Mesenchymal stem cell (in vitro differentiated cells and primary cell): Measurements from ENCODE around the gene FCER1G.

Experiments used
- DNase-seq: peaks from one replicate; pipeline ENCODE4 v3.0.0-alpha.2; 2013
- H2AFZ ChIP-seq: one replicate; pipeline ENCODE4 v1.6.1; 2013; ENCODE audit warnings: low read depth, mild to moderate bottlenecking, control low read depth, inconsistent platforms, low read length, moderate library complexity
- H2AK5ac ChIP-seq: 2 replicates; pipeline ENCODE4 v1.6.1; 2013; ENCODE audit warnings: low read length, moderate library complexity, mild to moderate bottlenecking, inconsistent platforms; ENCODE audit not compliant: severe bottlenecking
- H2BK120ac ChIP-seq: one replicate; pipeline ENCODE4 v1.6.1; 2013; ENCODE audit warnings: low read depth, mild to moderate bottlenecking, inconsistent platforms, low read length, moderate library complexity
- H2BK12ac ChIP-seq, 2 experiments: one replicate each; pipeline ENCODE4 v1.6.1; 2013; ENCODE audit warnings: inconsistent platforms in 2 of 2, low read length in 2 of 2, mild to moderate bottlenecking in 2 of 2, moderate library complexity in 2 of 2, control low read depth in 1 of 2
- H2BK15ac ChIP-seq: one replicate; pipeline ENCODE4 v1.6.1; 2013; ENCODE audit warnings: mild to moderate bottlenecking, low read depth, inconsistent platforms; ENCODE audit not compliant: poor library complexity, severe bottlenecking
- H2BK5ac ChIP-seq: 2 replicates; pipeline ENCODE4 v1.6.1; 2013; ENCODE audit warnings: low read depth, mild to moderate bottlenecking, low read length, control low read depth, inconsistent platforms; ENCODE audit not compliant: poor library complexity, severe bottlenecking
- H3K14ac ChIP-seq, 2 experiments: one replicate each; pipeline ENCODE4 v1.6.1; 2013; ENCODE audit warnings: inconsistent platforms in 2 of 2, low read length in 2 of 2, control low read depth in 1 of 2, mild to moderate bottlenecking in 1 of 2, moderate library complexity in 1 of 2
- H3K18ac ChIP-seq, 2 experiments: one replicate each; pipeline ENCODE4 v1.6.1; 2013; ENCODE audit warnings: inconsistent platforms in 2 of 2, low read length in 2 of 2, control low read depth in 1 of 2, low read depth in 1 of 2, mild to moderate bottlenecking in 1 of 2
- H3K23ac ChIP-seq, 2 experiments: one replicate each; pipeline ENCODE4 v1.6.1; 2013; ENCODE audit warnings: inconsistent platforms in 2 of 2, low read length in 2 of 2, mild to moderate bottlenecking in 2 of 2, moderate library complexity in 2 of 2, control low read depth in 1 of 2
- H3K27ac ChIP-seq: 2 replicates; pipeline ENCODE4 v1.5.1; 2013; ENCODE audit warnings: mild to moderate bottlenecking, moderate library complexity, low read length, control low read depth, inconsistent platforms; ENCODE audit not compliant: poor library complexity, severe bottlenecking
- H3K27me3 ChIP-seq, 2 experiments: 2 replicates each; pipeline versions ENCODE4 v1.6.1 to v1.7.0; 2013; ENCODE audit warnings: low read length in 2 of 2, mild to moderate bottlenecking in 2 of 2, moderate library complexity in 2 of 2, control low read depth in 1 of 2, inconsistent platforms in 1 of 2; ENCODE audit not compliant: control insufficient read depth in 1 of 2, insufficient read depth in 1 of 2
- H3K36me3 ChIP-seq, 2 experiments: 2 replicates each; pipeline versions ENCODE4 v1.6.1 to v1.7.0; 2013; ENCODE audit warnings: low read length in 2 of 2, control low read depth in 1 of 2, inconsistent platforms in 1 of 2, low read depth in 1 of 2, mild to moderate bottlenecking in 1 of 2; ENCODE audit not compliant: insufficient read depth in 2 of 2, control insufficient read depth in 1 of 2
- H3K4ac ChIP-seq, 2 experiments: one replicate each; pipeline ENCODE4 v1.6.1; 2013; ENCODE audit warnings: inconsistent platforms in 2 of 2, low read length in 2 of 2, mild to moderate bottlenecking in 2 of 2, moderate library complexity in 2 of 2, control low read depth in 1 of 2, low read depth in 1 of 2
- H3K4me1 ChIP-seq: 2 replicates; pipeline ENCODE4 v1.6.1; 2013; ENCODE audit warnings: low read depth, low read length, control low read depth; ENCODE audit not compliant: control insufficient read depth, insufficient read depth
- H3K4me2 ChIP-seq: 2 replicates; pipeline ENCODE4 v1.6.1; 2013; ENCODE audit warnings: low read length, mild to moderate bottlenecking, inconsistent platforms; ENCODE audit not compliant: poor library complexity, severe bottlenecking
- H3K4me3 ChIP-seq, 2 experiments: 2 replicates each; pipeline versions ENCODE4 v1.5.1 to v1.7.0; 2013; ENCODE audit warnings: low read length in 2 of 2, mild to moderate bottlenecking in 2 of 2, control low read depth in 1 of 2, low read depth in 1 of 2; ENCODE audit not compliant: insufficient read depth in 1 of 2
- H3K79me1 ChIP-seq: replicated peaks from 2 replicates; pipeline ENCODE4 v1.6.1; 2013; ENCODE audit warnings: mild to moderate bottlenecking, control low read depth, low read length, inconsistent platforms; ENCODE audit not compliant: poor library complexity, severe bottlenecking
- H3K9ac ChIP-seq: 2 replicates; pipeline ENCODE4 v1.7.0; 2013; ENCODE audit warnings: mild to moderate bottlenecking, low read length, moderate library complexity
- H3K9me3 ChIP-seq: 2 replicates; pipeline ENCODE4 v1.7.0; 2013; ENCODE audit warnings: mild to moderate bottlenecking, low read length; ENCODE audit not compliant: control insufficient read depth
- H4K8ac ChIP-seq: one replicate; pipeline ENCODE4 v1.6.1; 2013; ENCODE audit warnings: inconsistent platforms, mild to moderate bottlenecking, low read length, moderate library complexity
- H4K91ac ChIP-seq: one replicate; pipeline ENCODE4 v1.6.1; 2013; ENCODE audit warnings: mild to moderate bottlenecking, low read length, inconsistent platforms
- WGBS: methylation state at CpG from one replicate; pipeline ENCODE4 v1.1.7; 2013; ENCODE audit warnings: mixed read lengths; 5-methylcytosine and 5-hydroxymethylcytosine counted together

FCER1G gene

DNA sequence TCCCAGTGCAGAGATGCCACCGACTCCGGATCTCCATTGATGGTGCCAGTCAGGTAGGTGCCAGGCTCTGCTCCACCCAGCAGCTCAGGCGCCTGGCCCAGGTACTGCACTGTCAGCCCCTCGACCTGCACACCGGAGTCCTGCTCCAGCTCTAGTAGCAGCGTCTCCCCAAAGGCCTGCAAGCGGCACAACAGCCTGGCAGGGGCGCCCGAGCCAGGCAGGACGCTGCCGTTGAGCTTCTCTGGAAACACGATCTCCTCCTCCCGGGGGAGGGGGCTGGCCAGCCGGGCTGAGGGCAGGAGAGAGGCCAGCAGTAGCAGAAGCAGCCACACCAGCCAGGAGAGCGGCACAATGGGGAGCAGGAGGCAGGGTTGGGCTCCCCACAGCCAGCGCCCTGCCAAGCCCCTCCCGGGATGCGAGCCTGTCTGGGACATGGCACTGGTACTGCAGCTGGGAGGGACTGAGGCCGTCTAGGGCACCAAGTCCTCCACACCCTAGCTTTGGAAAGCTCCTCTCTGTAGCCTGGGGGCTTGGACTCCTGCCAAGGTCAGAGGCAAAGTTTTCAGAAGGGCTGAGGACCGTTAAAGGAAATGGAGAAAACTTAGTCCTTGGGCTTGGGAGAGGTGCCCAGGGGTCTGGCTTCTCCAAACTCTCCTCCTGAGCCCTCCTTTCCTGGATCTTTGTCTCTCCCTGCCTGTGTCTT, 16.8 kb upstream of the FCER1G start:
- H3K4ac ChIP-seq = peak overlapping the region; percentile 52 to 69
- no peak overlapping the region for H2AK5ac ChIP-seq
- peak overlapping the region in 1 of 2 experiments; percentile 80 for H2BK12ac ChIP-seq
- peak overlapping the region; percentile 47 to 80 for H3K18ac ChIP-seq
- peak overlapping the region in 1 of 2 experiments; percentile 72 for H3K14ac ChIP-seq
- peak overlapping the region; percentile 52 for H4K8ac ChIP-seq
- peak overlapping the region; percentile 83 for H3K9ac ChIP-seq
- H3K27me3 ChIP-seq = no peaks in the 10 kb centered on the region
- H4K91ac ChIP-seq = no peak overlapping the region
- no peak overlapping the region for H3K23ac ChIP-seq
- H3K27ac ChIP-seq = no peak overlapping the region
- no peaks in the 10 kb centered on the region for H3K9me3 ChIP-seq
- peak overlapping the region in 1 of 2 experiments; percentile 84 for H3K4me3 ChIP-seq
- peak overlapping the region; percentile 36 for H3K4me2 ChIP-seq
- no peak for DNase-seq
- H2AFZ ChIP-seq = peak overlapping the region; percentile 33
- H2BK15ac ChIP-seq = peak overlapping the region; percentile 87
- H2BK5ac ChIP-seq = no peak overlapping the region
- H3K36me3 ChIP-seq = peaks cover 2 to 27% of the 10 kb centered on the region in 2 experiments
- H3K4me1 ChIP-seq = peaks cover 12% of the 10 kb centered on the region
- no peak overlapping the region for H2BK120ac ChIP-seq
- peaks cover 3% of the 10 kb centered on the region for H3K79me1 ChIP-seq
- 45% methylated on average over 19 of the region's 20 CpGs for WGBS

DNA sequence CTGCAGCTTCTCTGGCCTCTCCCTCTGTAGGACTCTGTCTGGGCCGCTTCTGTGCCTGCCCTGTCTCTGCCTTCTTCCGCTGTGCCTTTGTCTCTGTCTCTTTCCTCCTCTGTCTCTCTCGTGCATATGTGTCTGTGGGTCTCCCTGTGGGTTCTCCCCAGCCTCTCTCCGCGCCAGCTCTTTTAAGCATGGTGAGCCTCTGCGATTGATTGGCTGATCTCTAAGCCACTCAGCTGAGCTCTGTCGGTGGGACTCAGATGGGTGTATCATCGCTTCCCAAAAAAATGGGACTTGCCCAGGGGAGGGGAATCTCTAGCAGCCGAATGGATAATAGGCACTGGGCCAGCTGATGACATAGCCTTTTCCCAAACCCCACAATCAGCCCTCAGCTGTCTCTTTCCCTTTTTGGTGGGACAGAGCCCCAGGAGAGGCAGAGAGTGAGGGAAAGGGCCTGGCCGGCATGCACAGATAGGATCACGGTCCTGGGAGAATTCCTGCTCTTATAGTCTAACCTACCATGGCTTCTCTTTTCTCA, 16.1 kb upstream of the FCER1G start, which contains the start of gene ADAMTS4:
ADAMTS4 (minus strand) TSS at position 158 of the 535 bp plus-strand sequence. CDS start 427 bp downstream, outside the sequence.
- H4K91ac ChIP-seq = no peak within 1 kb of the TSS
- H3K4me1 ChIP-seq = peaks cover 14% of the 10 kb centered on the region
- H2BK5ac ChIP-seq = no peak within 1 kb of the TSS
- H3K36me3 ChIP-seq = peaks cover 4 to 28% of the 10 kb centered on the region in 2 experiments
- H3K23ac ChIP-seq = no peak within 1 kb of the TSS
- H3K4me3 ChIP-seq = peak within 1 kb of the TSS in 1 of 2 experiments; percentile 84
- DNase-seq = no peak
- H3K14ac ChIP-seq = peak within 1 kb of the TSS in 1 of 2 experiments; percentile 72
- peak within 1 kb of the TSS; percentile 64 for H4K8ac ChIP-seq
- no peak within 1 kb of the TSS for H2AK5ac ChIP-seq
- peaks cover 7% of the 10 kb centered on the region for H3K79me1 ChIP-seq
- peak within 1 kb of the TSS; percentile 52 to 69 for H3K4ac ChIP-seq
- H2BK15ac ChIP-seq = peak within 1 kb of the TSS; percentile 87
- peak within 1 kb of the TSS; percentile 33 for H2AFZ ChIP-seq
- H2BK12ac ChIP-seq = peak within 1 kb of the TSS; percentile 23 to 80
- 78% methylated on average over 9 of the region's 11 CpGs for WGBS
- peak within 1 kb of the TSS; percentile 47 to 80 for H3K18ac ChIP-seq
- H3K4me2 ChIP-seq = peak within 1 kb of the TSS; percentile 36
- no peak within 1 kb of the TSS for H3K27ac ChIP-seq
- H3K9me3 ChIP-seq = no peaks in the 10 kb centered on the region
- H3K9ac ChIP-seq = peak within 1 kb of the TSS; percentile 83
- no peaks in the 10 kb centered on the region for H3K27me3 ChIP-seq
- H2BK120ac ChIP-seq = no peak within 1 kb of the TSS

DNA sequence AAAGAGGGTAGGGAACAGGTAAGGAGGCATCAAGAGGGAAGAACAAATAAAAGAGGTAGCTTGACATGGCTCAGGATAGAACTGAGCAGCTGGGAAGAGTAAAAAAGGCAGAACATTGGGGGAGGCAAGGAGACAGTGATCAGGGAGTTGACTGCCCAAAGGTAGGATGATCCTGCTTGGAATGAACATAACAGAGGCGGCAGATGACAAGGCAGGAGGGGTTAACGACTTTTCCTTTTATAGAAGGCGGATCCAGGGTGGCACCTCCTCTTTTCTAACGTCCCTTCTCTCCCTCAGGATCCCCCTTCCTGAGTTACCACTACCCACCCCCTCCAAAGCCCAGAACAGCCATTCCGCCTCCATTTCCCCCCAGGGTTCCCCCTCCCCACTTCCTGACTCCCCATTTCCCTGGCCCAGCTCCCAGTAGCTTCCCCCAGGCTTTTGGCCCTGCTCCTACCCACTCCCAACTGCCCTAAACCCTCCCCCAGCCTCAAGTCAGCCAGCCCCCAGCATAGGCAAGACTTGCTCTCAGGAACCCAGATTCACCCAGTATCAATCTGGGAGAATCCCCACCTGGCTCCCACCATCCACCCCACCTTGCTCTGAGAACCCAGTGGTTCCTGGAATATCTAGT, 15.5 kb upstream of the FCER1G start:
- Histone ChIP-seq H2BK15ac (no peak overlapping the region), H3K9ac (peak overlapping the region; percentile 95), H2BK12ac (no peak overlapping the region), H4K91ac (no peak overlapping the region), H4K8ac (no peak overlapping the region), H2AFZ (no peak overlapping the region), H3K9me3 (no peaks in the 10 kb centered on the region), H3K23ac (no peak overlapping the region), H3K79me1 (peaks cover 7% of the 10 kb centered on the region), H3K27me3 (no peaks in the 10 kb centered on the region), H3K18ac (no peak overlapping the region), H3K14ac (no peak overlapping the region), H3K36me3 (peaks cover 4 to 28% of the 10 kb centered on the region in 2 experiments), H2BK120ac (no peak overlapping the region), H3K4me3 (peak overlapping the region in 1 of 2 experiments; percentile 84), H2BK5ac (no peak overlapping the region), H3K4me2 (no peak overlapping the region), H3K4ac (no peak overlapping the region), H3K27ac (no peak overlapping the region), H2AK5ac (no peak overlapping the region), H3K4me1 (peaks cover 14% of the 10 kb centered on the region)
- no peak for DNase-seq
- 74% methylated on average over 5 of the region's 5 CpGs for WGBS
